NCI-H2196 treated with DMSO at 0.1 percent for 48 hours (cell line): ENCODE results near the gene OSM.

ENCODE experiments used
- DNase-seq: peaks from one replicate; lab custom pipeline; 2025; ENCODE audit not compliant: unreplicated experiment; lab: John Stamatoyannopoulos, UW

OSM gene

GRCh38 chr22:30212996-30213441 is 53.6 kb downstream of the OSM start:
- DNase-seq, result no peak
